Left ventricle myocardium inferior (tissue), 1 donor: ENCODE measurements around the gene ALPK1. TPM values are rescaled to one million over a fixed set of nuclear protein-coding genes. Genes with fewer than 3 reads are reported as not detected.
"Not testable (repeated sequence)": the region's sequence is repeated elsewhere in the genome, so short reads cannot be mapped to it uniquely, and the experiment has no call there.

Experiments used
- DNase-seq: peaks from one replicate; pipeline ENCODE4 v3.0.0-alpha.2; 2020
- H3K27ac ChIP-seq: fragments of 200-600 bp; replicated peaks from 2 replicates; pipeline ENCODE4 v1.8.0; 2021
- H3K27me3 ChIP-seq: fragments of 200-600 bp; 2 replicates; pipeline ENCODE4 v1.8.0; 2021; ENCODE audit warnings: low read depth
- H3K36me3 ChIP-seq: fragments of 200-600 bp; 2 replicates; pipeline ENCODE4 v1.8.0; 2021
- H3K4me1 ChIP-seq: fragments of 200-600 bp; 2 replicates; pipeline ENCODE4 v1.8.0; 2021
- H3K4me3 ChIP-seq: fragments of 200-600 bp; 2 replicates; pipeline ENCODE4 v1.8.0; 2021; ENCODE audit warnings: mild to moderate bottlenecking, moderate library complexity
- H3K9me3 ChIP-seq: fragments of 200-600 bp; replicated peaks from 2 replicates; pipeline ENCODE4 v1.8.0; 2021
- intact Hi-C: fragments of 100-400 bp; cut with micrococcal nuclease; formaldehyde crosslinking; loops from one replicate; pipeline ENCODE4 v1.11.0; 2022
- total RNA-seq: library from RNA; stranded (reverse); fragmentation: NEBNext Ultra II Directional; extraction: Animal tissue kit (Norgen Biotek cat#: 25700); gene quantifications from one replicate; pipeline ENCODE4 v1.2.1, GENCODE V29; 2021
- TF ChIP-seq, protein P1 (sequence below): fragments of 200-600 bp; IDR thresholded peaks from 2 replicates; pipeline ENCODE4 v1.8.0; 2021; ENCODE audit warnings: antibody characterized with exemption, mild to moderate bottlenecking, borderline replicate concordance
- donor health status: DM: no; HTN: yes; CAD: no; lungs with severe emphysema.

Gene ALPK1
- total RNA-seq, 1 donor from 2014 or later = 3.1 TPM

DNA sequence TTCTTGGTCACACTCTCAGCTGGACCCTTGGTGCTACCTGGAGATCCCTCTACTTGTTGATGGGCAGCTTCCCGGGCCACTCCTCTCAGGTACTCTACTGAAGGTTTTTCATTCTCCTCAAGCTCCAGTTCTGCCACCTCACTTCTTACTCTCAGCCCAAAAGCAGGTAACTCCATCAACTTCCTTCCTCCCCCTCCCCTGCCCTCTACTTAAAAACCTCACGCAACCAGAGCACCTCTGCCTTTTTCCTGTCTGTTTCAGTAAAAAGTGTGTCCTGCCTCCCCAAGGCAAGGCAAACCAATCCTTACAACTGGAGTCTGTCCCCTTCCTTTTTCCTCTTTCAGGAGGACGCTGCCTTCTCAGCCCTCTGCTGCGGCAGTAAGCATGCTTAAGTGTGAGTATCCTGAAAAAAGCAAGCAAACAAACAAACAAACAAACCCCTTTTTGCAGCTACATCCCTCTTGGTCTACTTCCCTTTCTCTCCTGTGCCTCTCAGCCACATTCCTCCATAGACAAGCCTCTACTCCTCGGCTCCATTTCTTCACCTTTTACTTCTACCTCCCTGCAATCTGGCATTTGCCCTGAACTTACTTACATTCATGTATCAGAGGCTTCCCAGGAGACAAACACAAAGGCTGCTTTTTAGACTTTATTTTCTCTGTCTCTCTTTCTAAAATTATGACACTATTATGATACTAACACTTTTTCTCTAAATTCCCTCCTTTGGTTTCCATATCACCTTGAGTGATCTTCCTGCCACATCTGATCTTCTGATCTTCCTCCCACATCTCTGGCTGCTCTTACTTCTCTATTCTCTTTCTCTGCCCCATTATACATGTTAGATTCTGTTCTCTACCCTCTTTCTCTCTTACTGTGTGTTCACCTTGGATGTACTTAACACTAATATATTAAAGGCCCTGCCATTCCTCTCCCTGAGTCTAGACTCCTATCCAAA, 5.4 kb downstream of the ALPK1 start:
- Histone ChIP-seq H3K4me3 (no peak overlapping the region), H3K27me3 (no peaks in the 10 kb centered on the region), H3K9me3 (peaks cover 3% of the 10 kb centered on the region), H3K4me1 (peaks cover 16% of the 10 kb centered on the region), H3K36me3 (peaks cover 18% of the 10 kb centered on the region), H3K27ac (no peak overlapping the region)
- no peak for DNase-seq
- TF ChIP-seq, protein P1, sequence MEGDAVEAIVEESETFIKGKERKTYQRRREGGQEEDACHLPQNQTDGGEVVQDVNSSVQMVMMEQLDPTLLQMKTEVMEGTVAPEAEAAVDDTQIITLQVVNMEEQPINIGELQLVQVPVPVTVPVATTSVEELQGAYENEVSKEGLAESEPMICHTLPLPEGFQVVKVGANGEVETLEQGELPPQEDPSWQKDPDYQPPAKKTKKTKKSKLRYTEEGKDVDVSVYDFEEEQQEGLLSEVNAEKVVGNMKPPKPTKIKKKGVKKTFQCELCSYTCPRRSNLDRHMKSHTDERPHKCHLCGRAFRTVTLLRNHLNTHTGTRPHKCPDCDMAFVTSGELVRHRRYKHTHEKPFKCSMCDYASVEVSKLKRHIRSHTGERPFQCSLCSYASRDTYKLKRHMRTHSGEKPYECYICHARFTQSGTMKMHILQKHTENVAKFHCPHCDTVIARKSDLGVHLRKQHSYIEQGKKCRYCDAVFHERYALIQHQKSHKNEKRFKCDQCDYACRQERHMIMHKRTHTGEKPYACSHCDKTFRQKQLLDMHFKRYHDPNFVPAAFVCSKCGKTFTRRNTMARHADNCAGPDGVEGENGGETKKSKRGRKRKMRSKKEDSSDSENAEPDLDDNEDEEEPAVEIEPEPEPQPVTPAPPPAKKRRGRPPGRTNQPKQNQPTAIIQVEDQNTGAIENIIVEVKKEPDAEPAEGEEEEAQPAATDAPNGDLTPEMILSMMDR = no peak
- intact Hi-C loops = no loop called here

DNA sequence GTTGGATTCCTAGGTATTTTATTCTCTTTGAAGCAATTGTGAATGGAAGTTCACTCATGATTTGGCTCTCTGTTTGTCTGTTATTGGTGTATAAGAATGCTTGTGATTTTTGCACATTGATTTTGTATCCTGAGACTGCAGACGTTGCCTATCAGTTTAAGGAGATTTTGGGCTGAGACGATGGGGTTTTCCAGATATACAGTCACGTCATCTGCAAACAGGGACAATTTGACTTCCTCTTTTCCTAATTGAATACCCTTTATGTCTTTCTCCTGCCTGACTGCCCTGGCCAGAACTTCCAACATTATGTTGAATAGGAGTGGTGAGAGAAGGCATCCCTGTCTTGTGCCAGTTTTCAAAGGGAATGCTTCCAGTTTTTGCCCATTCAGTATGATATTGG, 8.3 kb downstream of the ALPK1 start:
- H3K27ac ChIP-seq, intact Hi-C loops, H3K9me3 ChIP-seq, H3K27me3 ChIP-seq, DNase-seq, H3K4me1 ChIP-seq, H3K4me3 ChIP-seq: not testable (repeated sequence)
- peaks cover 18% of the 10 kb centered on the region for H3K36me3 ChIP-seq

DNA sequence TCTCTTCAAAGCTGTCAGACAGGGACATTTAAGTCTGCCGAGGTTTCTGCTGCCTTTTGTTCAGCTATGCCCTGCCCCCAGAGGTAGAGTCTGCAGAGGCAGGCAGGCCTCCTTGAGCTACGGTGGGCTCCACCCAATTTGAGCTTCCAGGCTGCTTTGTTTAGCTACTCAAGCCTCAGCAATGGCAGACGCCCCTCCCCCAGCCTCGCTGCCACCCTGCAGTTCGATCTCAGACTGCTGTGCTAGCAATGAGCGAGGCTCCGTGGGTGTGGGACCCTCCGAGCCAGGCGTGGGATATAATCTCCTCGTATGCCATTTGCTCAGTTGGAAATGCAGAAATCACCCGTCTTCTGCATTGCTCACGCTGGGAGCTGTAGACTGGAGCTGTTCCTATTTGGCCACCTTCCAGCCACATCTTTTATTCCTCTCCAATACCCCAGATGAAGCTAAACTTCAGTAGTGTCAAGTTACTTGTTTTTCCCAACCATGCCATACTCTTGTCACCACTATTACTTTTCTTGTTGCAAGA, 12.2 kb downstream of the ALPK1 start:
- H3K4me1 ChIP-seq, DNase-seq, H3K36me3 ChIP-seq, H3K27ac ChIP-seq, intact Hi-C loops, H3K9me3 ChIP-seq, H3K27me3 ChIP-seq: not testable (repeated sequence)
- H3K4me3 ChIP-seq = peak overlapping the region; percentile 43

DNA sequence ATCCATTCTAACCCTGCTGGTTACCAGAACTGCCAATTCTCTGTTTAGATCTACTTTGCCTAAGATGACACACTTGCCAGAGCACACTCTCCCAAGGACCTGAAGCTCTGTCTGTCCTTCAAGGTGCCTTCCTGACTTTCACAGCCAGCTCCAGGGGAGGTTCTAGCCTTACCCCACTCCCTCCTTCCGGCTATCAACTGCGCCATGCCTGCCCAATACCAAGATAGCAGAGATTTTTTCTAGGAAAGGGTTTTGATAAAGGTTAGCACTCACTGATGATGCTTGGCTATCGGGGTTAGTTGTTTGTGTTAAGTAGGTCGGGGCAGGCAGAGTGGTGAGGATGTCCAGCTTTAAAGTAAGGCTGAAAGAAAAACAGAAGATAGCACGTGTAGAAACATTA, 14.3 kb downstream of the ALPK1 start:
- peaks cover 19% of the 10 kb centered on the region for H3K4me1 ChIP-seq
- H3K27me3 ChIP-seq = no peaks in the 10 kb centered on the region
- H3K9me3 ChIP-seq = no peaks in the 10 kb centered on the region
- intact Hi-C loops = no loop called here
- TF ChIP-seq, protein P1 = no peak
- H3K4me3 ChIP-seq = no peak overlapping the region
- no peak for DNase-seq
- no peak overlapping the region for H3K27ac ChIP-seq
- no peaks in the 10 kb centered on the region for H3K36me3 ChIP-seq

DNA sequence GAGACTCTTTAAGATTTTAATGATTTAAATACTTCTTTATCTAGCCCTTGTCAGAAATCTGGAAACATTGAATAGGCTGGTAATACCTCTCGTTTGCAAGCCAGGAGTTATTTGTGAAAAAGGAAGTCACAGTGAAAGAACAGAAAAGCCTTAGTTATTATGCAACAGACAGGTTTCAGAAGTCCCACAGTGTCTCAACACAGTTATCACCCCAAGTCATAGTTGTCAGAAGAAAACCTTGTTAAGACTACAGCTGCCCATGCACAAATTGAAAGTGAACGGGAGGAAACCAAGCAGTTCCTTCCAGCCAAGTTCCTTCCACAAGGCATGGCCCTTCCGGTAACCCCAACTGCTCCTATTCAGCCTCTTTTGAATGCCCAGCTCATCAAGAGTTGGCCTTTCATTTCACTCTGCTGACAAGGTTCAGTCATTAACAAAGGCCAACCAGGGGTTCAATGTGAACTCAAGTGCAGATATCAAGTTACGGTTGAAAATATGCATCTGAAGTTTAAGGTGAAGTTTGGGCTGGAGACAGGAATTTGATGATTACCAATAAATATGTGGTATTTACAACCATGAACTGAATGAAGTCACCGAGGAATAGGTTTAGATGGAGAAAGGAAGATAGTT, 15.6 kb downstream of the ALPK1 start:
- intact Hi-C loops = no loop called here
- no peaks in the 10 kb centered on the region for H3K9me3 ChIP-seq

DNA sequence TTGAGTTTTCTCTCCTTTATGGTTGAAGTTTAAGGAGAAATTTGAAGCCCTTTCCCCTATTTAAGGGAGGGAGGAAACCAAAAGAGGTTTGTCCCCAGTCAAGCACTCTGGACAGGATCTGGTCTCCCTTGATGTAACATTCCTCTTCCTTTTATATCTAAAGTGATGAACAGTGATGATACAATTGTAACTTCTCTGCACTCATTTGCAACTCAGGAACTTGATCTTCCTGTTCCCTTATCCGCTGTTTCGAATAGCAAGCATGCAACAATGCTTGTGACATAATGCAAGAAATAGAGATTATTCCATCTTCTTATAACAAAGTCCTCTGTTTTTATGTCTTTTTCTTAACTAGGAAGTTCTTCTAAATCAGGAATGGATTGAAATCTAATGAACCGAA, 18.3 kb downstream of the ALPK1 start:
- Histone ChIP-seq H3K27me3 (no peaks in the 10 kb centered on the region), H3K4me1 (peaks cover 12% of the 10 kb centered on the region), H3K9me3 (no peaks in the 10 kb centered on the region), H3K36me3 (no peaks in the 10 kb centered on the region), H3K27ac (peak overlapping the region; percentile 3), H3K4me3 (no peak overlapping the region)
- TF ChIP-seq, protein P1 = no peak
- intact Hi-C loops = no loop called here
- no peak for DNase-seq

More for the DNA sequence above, 15.6 kb downstream of the ALPK1 start:
- Histone ChIP-seq H3K36me3 (no peaks in the 10 kb centered on the region), H3K27me3 (no peaks in the 10 kb centered on the region), H3K4me3 (no peak overlapping the region), H3K27ac (no peak overlapping the region), H3K4me1 (peaks cover 19% of the 10 kb centered on the region)
- TF ChIP-seq, protein P1 = no peak
- DNase-seq = no peak
